Stimulated activated memory B cell treated with anti-CD40 and anti-IgM and Interleukin-4, amounts not matched to agents 10 μg/mL and 1 μg/mL and 100 μg/mL, for 72 hours (primary cell): ENCODE results near the gene RBM7.

Experiments
- ATAC-seq: fragments of 150-1000 bp; cut with Tn5 transposase; 2 replicates; pipeline ENCODE4 v1.10.0; 2021
- H3K27ac Mint-ChIP-seq: one replicate; pipeline ENCODE4 v1.8.0; 2022; ENCODE audit warnings: mild to moderate bottlenecking, mixed read lengths
- H3K27me3 Mint-ChIP-seq: one replicate; pipeline ENCODE4 v1.8.0; 2022; ENCODE audit warnings: mixed read lengths
- H3K36me3 Mint-ChIP-seq: one replicate; pipeline ENCODE4 v1.8.0; 2022; ENCODE audit warnings: mixed read lengths
- H3K4me1 Mint-ChIP-seq: one replicate; pipeline ENCODE4 v1.8.0; 2022; ENCODE audit warnings: mixed read lengths
- H3K4me3 Mint-ChIP-seq: one replicate; pipeline ENCODE4 v1.8.0; 2022; ENCODE audit warnings: mild to moderate bottlenecking, moderate library complexity, mixed read lengths
- H3K9me3 Mint-ChIP-seq: one replicate; pipeline ENCODE4 v1.8.0; 2022; ENCODE audit warnings: mixed read lengths

RBM7 gene

GRCh38 chr11:114400216-114400914, at the start of gene RBM7, which contains the start of gene C11orf71:
TSS of gene RBM7 (plus strand) at chr11:114400666. CDS start at chr11:114400672, 6 bp downstream.
TSS of gene C11orf71 (minus strand) at chr11:114400511. CDS start at chr11:114400331, 180 bp downstream.
- H3K27ac Mint-ChIP-seq: peak within 1 kb of the TSS; percentile 93
- peaks cover 52% of the 10 kb centered on the region for H3K4me1 Mint-ChIP-seq
- H3K27me3 Mint-ChIP-seq: no peaks in the 10 kb centered on the region
- H3K36me3 Mint-ChIP-seq: peaks cover 20% of the 10 kb centered on the region
- peak; percentile 99 for ATAC-seq
- peak within 1 kb of the TSS; percentile 87 for H3K4me3 Mint-ChIP-seq
- no peaks in the 10 kb centered on the region for H3K9me3 Mint-ChIP-seq

GRCh38 chr11:114353443-114353842, 47.0 kb upstream of the RBM7 start:
- Mint-ChIP-seq H3K36me3 (no peaks in the 10 kb centered on the region), H3K4me3 (no peak overlapping the region), H3K9me3 (no peaks in the 10 kb centered on the region), H3K27ac (no peak overlapping the region), H3K27me3 (peaks cover 2% of the 10 kb centered on the region), H3K4me1 (no peaks in the 10 kb centered on the region)
- ATAC-seq: no peak

- no peaks in the 10 kb centered on the region for H3K9me3 Mint-ChIP-seq
- H3K27ac Mint-ChIP-seq: no peak overlapping the region
- H3K4me1 Mint-ChIP-seq: no peaks in the 10 kb centered on the region
- H3K4me3 Mint-ChIP-seq: no peak overlapping the region
- no peak for ATAC-seq
- no peaks in the 10 kb centered on the region for H3K36me3 Mint-ChIP-seq
- H3K27me3 Mint-ChIP-seq: peaks cover 7% of the 10 kb centered on the region
Measured at GRCh38 chr11:114354076-114354475, 46.4 kb upstream of the RBM7 start.

GRCh38 chr11:114358716-114359115, 41.8 kb upstream of the RBM7 start:
- Mint-ChIP-seq H3K4me1 (no peaks in the 10 kb centered on the region), H3K27me3 (peaks cover 16% of the 10 kb centered on the region), H3K9me3 (no peaks in the 10 kb centered on the region), H3K27ac (no peak overlapping the region), H3K36me3 (no peaks in the 10 kb centered on the region), H3K4me3 (no peak overlapping the region)
- no peak for ATAC-seq

GRCh38 chr11:114359342-114359741, 41.1 kb upstream of the RBM7 start:
- H3K4me3 Mint-ChIP-seq: no peak overlapping the region
- peaks cover 16% of the 10 kb centered on the region for H3K27me3 Mint-ChIP-seq
- no peaks in the 10 kb centered on the region for H3K4me1 Mint-ChIP-seq
- no peaks in the 10 kb centered on the region for H3K36me3 Mint-ChIP-seq
- H3K9me3 Mint-ChIP-seq: no peaks in the 10 kb centered on the region
- H3K27ac Mint-ChIP-seq: no peak overlapping the region
- no peak for ATAC-seq

- Mint-ChIP-seq H3K27ac (no peak overlapping the region), H3K4me3 (no peak overlapping the region), H3K27me3 (peaks cover 37% of the 10 kb centered on the region), H3K36me3 (no peaks in the 10 kb centered on the region), H3K9me3 (no peaks in the 10 kb centered on the region), H3K4me1 (no peaks in the 10 kb centered on the region)
- no peak for ATAC-seq
Measured at GRCh38 chr11:114362326-114362725, 38.1 kb upstream of the RBM7 start.

GRCh38 chr11:114362958-114363357, 37.5 kb upstream of the RBM7 start:
- H3K4me1 Mint-ChIP-seq: no peaks in the 10 kb centered on the region
- H3K27ac Mint-ChIP-seq: no peak overlapping the region
- no peaks in the 10 kb centered on the region for H3K36me3 Mint-ChIP-seq
- no peaks in the 10 kb centered on the region for H3K9me3 Mint-ChIP-seq
- H3K4me3 Mint-ChIP-seq: no peak overlapping the region
- H3K27me3 Mint-ChIP-seq: peaks cover 39% of the 10 kb centered on the region
- ATAC-seq: no peak

- H3K27me3 Mint-ChIP-seq: peaks cover 33% of the 10 kb centered on the region
- no peak overlapping the region for H3K27ac Mint-ChIP-seq
- no peak for ATAC-seq
- H3K4me3 Mint-ChIP-seq: no peak overlapping the region
- no peaks in the 10 kb centered on the region for H3K9me3 Mint-ChIP-seq
- H3K36me3 Mint-ChIP-seq: no peaks in the 10 kb centered on the region
- H3K4me1 Mint-ChIP-seq: no peaks in the 10 kb centered on the region
Measured at GRCh38 chr11:114366331-114367243, 33.9 kb upstream of the RBM7 start.

- H3K4me1 Mint-ChIP-seq: no peaks in the 10 kb centered on the region
- no peaks in the 10 kb centered on the region for H3K36me3 Mint-ChIP-seq
- H3K27me3 Mint-ChIP-seq: peaks cover 41% of the 10 kb centered on the region
- no peak overlapping the region for H3K4me3 Mint-ChIP-seq
- H3K9me3 Mint-ChIP-seq: no peaks in the 10 kb centered on the region
- H3K27ac Mint-ChIP-seq: no peak overlapping the region
- no peak for ATAC-seq
Measured at GRCh38 chr11:114367244-114367957, 33.1 kb upstream of the RBM7 start.

GRCh38 chr11:114368918-114369680, 31.4 kb upstream of the RBM7 start:
- H3K27me3 Mint-ChIP-seq: peaks cover 53% of the 10 kb centered on the region
- H3K4me1 Mint-ChIP-seq: no peaks in the 10 kb centered on the region
- no peak overlapping the region for H3K27ac Mint-ChIP-seq
- no peak overlapping the region for H3K4me3 Mint-ChIP-seq
- H3K36me3 Mint-ChIP-seq: no peaks in the 10 kb centered on the region
- no peaks in the 10 kb centered on the region for H3K9me3 Mint-ChIP-seq
- ATAC-seq: no peak

- Mint-ChIP-seq H3K27ac (no peak overlapping the region), H3K9me3 (no peaks in the 10 kb centered on the region), H3K4me1 (peaks cover 7% of the 10 kb centered on the region), H3K36me3 (no peaks in the 10 kb centered on the region), H3K27me3 (peaks cover 54% of the 10 kb centered on the region), H3K4me3 (no peak overlapping the region)
- no peak for ATAC-seq
Measured at GRCh38 chr11:114375052-114375451, 25.4 kb upstream of the RBM7 start.

- H3K27ac Mint-ChIP-seq: no peak overlapping the region
- peaks cover 50% of the 10 kb centered on the region for H3K27me3 Mint-ChIP-seq
- H3K4me1 Mint-ChIP-seq: peaks cover 7% of the 10 kb centered on the region
- ATAC-seq: peak; percentile 72
- peaks cover under 1% of the 10 kb centered on the region for H3K9me3 Mint-ChIP-seq
- H3K36me3 Mint-ChIP-seq: no peaks in the 10 kb centered on the region
- no peak overlapping the region for H3K4me3 Mint-ChIP-seq
Measured at GRCh38 chr11:114377612-114378267, 22.7 kb upstream of the RBM7 start.

- H3K27ac Mint-ChIP-seq: no peak overlapping the region
- H3K4me1 Mint-ChIP-seq: peaks cover 7% of the 10 kb centered on the region
- H3K36me3 Mint-ChIP-seq: no peaks in the 10 kb centered on the region
- no peak overlapping the region for H3K4me3 Mint-ChIP-seq
- ATAC-seq: no peak
- peaks cover 54% of the 10 kb centered on the region for H3K27me3 Mint-ChIP-seq
- peaks cover 3% of the 10 kb centered on the region for H3K9me3 Mint-ChIP-seq
Measured at GRCh38 chr11:114379394-114380069, 20.9 kb upstream of the RBM7 start.

GRCh38 chr11:114382509-114382908, 18.0 kb upstream of the RBM7 start:
- Mint-ChIP-seq H3K4me1 (peaks cover 6% of the 10 kb centered on the region), H3K27me3 (peaks cover 45% of the 10 kb centered on the region), H3K36me3 (no peaks in the 10 kb centered on the region), H3K9me3 (peaks cover 3% of the 10 kb centered on the region), H3K4me3 (no peak overlapping the region), H3K27ac (no peak overlapping the region)
- no peak for ATAC-seq
